Activated CD4-positive, alpha-beta T cell treated with anti-CD3 and anti-CD28 coated beads, Interleukin-2, amount 50 U/mL, for 16 hours (primary cell): ENCODE data around the gene DRD1.
"Not testable (repeated sequence)": the region's sequence is repeated elsewhere in the genome, so short reads cannot be mapped to it uniquely, and the experiment has no call there.

Source experiments
- DNase-seq: peaks from one replicate; pipeline ENCODE4 v3.0.0-alpha.2; 2020

The DRD1 gene

DNA sequence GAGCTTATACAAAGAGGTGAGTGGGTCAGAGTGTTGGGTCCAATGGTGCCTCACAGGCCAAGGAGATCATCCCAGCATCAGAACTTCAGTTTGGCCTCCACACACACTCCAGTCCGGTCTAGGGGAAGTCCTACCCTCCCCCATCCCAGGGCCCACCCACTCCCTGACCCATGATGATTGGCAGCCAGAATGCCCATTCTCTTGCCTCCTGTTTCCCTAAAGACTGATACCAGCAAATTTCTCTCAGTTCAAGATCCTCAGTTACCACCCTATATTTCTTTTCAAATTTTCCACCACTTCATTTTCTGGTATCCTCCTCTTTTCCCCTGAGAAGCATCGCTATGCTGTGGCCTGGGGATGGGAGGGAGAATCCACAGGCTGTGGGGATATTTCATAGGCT is 21.9 kb downstream of the DRD1 start:
- no peak for DNase-seq

- no peak for DNase-seq
Measured at GRCh38 chr5:175420383-175420782, 23.6 kb downstream of the DRD1 start.

- DNase-seq, result no peak
Measured at GRCh38 chr5:175418251-175418650, 25.7 kb downstream of the DRD1 start.

DNA sequence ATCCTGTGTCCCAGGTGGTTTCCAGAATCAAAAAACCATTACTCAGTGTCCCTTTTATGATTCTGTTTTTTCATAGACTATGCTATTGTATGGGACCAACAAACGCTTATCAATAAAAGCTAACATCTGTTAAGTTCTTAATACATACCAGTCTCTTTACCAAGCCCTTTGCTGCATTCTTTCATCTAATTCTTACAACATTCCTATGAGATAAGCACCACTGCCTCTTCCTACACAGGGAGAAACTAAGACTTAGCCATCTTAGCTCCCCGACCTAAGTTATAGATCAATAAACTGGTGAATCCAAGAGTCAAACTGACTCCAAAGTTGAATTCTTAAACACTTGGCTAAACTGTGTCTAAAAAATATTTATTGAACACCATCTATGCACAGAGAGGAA is 26.6 kb downstream of the DRD1 start:
- DNase-seq, result no peak

DNA sequence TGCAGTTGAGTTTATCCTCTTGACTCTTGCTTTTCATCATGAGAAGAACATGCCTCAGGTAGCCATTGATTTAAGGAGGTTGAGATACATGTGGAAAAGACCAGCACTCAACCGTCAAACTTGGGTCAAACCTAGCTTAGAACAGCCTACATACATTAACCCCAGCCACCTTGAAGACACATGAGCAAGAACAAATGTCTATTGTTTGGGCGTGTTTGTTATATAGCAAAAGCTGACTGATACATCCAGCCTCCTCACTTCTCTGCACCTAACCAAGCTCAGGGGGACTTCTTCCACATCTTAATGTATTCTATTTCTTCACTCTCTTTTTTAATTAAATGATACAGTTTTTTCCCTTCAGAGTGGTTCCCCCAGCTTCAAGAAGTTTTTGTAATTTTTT is 28.7 kb downstream of the DRD1 start:
- DNase-seq, result no peak

- DNase-seq, result no peak
Measured at GRCh38 chr5:175410926-175411325, 33.1 kb downstream of the DRD1 start.

DNA sequence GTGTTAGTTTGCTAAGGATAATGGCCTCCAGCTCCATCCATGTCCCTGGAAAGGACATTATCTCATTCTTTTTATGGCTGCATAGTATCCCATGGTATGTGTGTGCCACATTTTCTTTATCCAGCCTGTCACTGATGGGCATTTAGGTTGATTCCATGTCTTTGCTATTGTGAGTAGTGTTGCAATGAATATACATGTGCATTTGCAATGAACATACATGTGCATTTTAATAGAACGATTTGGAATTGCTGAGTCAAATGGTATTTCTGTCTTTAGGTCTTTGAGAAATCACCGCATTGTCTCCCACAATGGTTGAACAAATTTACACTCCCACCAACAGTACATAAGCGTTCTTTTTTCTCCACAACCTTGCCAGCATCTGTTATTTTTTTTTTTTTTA is 37.7 kb downstream of the DRD1 start:
- DNase-seq, result no peak

DNA sequence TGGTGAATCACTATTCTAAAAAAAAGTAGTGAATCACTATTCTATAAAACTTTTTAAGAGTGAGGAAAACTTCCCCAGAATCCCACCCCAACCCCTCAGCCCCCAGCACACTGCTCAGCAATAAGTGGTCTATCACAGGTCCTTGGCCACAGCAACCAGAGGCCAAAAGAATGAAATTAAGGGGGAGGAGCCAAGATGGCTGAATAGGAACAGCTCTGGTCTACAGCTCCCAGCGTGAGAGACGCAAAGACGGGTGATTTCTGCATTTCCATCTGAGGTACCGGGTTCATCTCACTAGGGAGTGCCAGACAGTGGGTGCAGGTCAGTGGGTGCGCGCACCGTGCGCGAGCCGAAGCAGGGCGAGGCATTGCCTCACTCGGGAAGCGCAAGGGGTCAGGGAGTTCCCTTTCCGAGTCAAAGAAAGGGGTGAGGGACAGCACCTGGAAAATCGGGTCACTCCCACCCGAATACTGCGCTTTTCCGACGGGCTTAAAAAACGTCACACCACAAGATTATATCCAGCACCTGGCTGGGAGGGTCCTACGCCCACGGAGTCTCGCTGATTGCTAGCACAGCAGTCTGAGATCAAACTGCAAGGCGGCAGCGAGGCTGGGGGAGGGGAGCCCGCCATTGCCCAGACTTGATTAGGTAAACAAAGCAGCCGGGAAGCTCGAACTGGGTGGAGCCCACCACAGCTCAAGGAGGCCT is 46.2 kb downstream of the DRD1 start:
- DNase-seq, result not testable (repeated sequence)

DNA sequence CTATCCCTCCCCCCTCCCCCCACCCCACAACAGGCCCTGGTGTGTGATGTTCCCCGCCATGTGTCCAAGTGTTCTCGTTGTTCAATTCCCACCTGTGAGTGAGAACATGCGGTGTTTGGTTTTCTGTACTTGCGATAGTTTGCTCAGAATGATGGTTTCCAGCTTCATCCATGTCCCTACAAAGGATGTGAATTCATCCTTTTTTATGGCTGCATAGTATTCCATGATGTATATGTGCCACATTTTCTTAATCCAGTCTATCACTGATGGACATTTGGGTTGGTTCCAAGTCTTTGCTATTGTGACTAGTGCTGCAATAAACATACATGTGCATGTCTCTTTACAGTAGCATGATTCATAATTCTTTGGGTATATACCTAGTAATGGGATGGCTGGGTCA is 48.6 kb downstream of the DRD1 start:
- not testable (repeated sequence) for DNase-seq

DNA sequence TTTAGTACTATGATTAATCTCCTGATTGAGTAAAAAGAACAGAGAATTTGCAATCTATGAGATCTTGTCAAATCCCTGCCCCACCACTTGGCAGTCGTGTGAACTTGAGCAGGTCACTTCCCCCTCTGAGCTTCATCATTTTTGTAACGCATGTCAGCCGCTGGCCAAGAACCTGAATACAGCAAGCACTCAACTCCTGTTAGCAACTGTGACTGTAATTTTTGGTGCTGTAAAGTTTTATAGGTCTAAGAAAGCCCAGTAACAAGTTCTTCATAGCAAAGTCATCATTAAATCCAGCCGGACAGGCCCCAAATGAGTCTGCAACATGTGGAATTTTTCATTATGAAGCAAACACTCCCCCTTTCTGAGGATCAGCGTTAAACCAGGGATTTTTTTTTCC is 49.4 kb downstream of the DRD1 start:
- DNase-seq, result no peak

GRCh38 chr5:175393897-175394296 is 50.1 kb downstream of the DRD1 start:
- no peak for DNase-seq

GRCh38 chr5:175392236-175392635 is 51.7 kb downstream of the DRD1 start:
- DNase-seq, result no peak

DNA sequence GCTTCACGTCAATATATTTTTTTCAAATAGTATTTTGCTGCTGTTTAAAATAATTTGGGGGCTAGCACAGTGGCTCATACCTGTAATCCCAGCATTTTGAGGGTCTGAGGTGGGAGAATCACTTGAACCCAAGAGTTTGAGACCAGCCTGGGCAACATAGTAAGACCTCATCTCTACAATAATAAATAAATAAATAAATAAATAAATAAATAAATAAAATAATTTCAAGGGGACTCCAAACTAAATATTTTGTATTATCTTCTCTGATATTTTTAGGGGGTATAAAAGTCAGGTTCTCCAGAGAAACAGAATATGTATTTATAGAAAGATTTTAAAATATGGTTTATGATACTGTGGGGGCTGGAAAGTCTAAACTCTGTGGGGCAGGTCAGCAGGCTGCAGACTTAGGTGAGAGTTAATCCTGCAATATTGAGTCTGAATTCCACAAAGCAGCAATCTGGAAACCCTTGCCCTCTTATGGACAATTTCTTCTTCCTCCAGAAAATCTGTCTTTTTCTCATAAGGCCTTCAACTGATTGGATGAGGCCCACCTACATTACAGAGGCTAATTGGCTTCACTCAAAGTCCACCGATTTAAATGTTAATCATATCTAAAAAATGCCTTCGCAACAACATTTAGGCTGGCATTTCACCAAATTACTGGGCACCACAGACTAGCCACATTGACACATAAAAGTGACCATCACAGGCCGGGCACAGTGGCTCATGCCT is 53.5 kb downstream of the DRD1 start:
- DNase-seq, result no peak
